SK-N-SH (cell line): ENCODE data around the gene COPE. TPM values are rescaled to one million over a fixed set of nuclear protein-coding genes. Genes with fewer than 3 reads are reported as not detected.

Source experiments
- CTCF ChIA-PET: fragments of 300-600, 350-600 bp; formaldehyde crosslinking; extraction: SDS; loops from one replicate; lab custom pipeline; 2021; lab: Yijun Ruan, JAX
- POLR2A ChIA-PET: fragments of 350-600 bp; sonication (Branson Sonifier 250); formaldehyde crosslinking; extraction: SDS; loops from one replicate; lab custom pipeline; 2020; ENCODE audit warnings: antibody characterized with exemption, inconsistent platforms; lab: Yijun Ruan, JAX
- DNase-seq: peaks from one replicate; pipeline ENCODE4 v3.0.0; 2012
- H2AFZ ChIP-seq: fragments of 200-600 bp; sonication (generic); 2 replicates; pipeline ENCODE4 v1.8.1; 2016; ENCODE audit warnings: antibody characterized with exemption, mild to moderate bottlenecking, low read depth
- H3F3A ChIP-seq: fragments of 200-600 bp; sonication (generic); replicated peaks from 2 replicates; pipeline ENCODE3; 2016; ENCODE audit warnings: antibody characterized with exemption, mild to moderate bottlenecking; ENCODE audit not compliant: insufficient read depth
- H3K27ac ChIP-seq, 2 experiments: fragments of 200-500 bp in 1 of 2; fragments of 200-600 bp in 1 of 2; sonication (Bioruptor generic) in 1 of 2; sonication (generic), shearing (Covaris generic) in 1 of 2; 2 replicates each; pipeline versions ENCODE4 v1.5.1 to v1.6.1; 2014 to 2016; ENCODE audit warnings: low read depth in 2 of 2, inconsistent platforms in 1 of 2, low read length in 1 of 2, mild to moderate bottlenecking in 1 of 2, mixed read lengths in 1 of 2
- H3K27me3 ChIP-seq: fragments of 200-600 bp; sonication (generic), shearing (Covaris generic); 2 replicates; pipeline ENCODE4 v1.6.1; 2016; ENCODE audit warnings: mixed run types; ENCODE audit not compliant: insufficient read depth
- H3K36me3 ChIP-seq, 2 experiments: fragments of 200-500 bp in 1 of 2; fragments of 200-600 bp in 1 of 2; sonication (Bioruptor generic) in 1 of 2; sonication (generic) in 1 of 2; replicated peaks in 1 of 2; 2 replicates each; pipeline versions ENCODE3 to v1.5.1; 2014 to 2016; ENCODE audit warnings: low read length in 1 of 2, mild to moderate bottlenecking in 1 of 2; ENCODE audit not compliant: insufficient read depth in 2 of 2, control insufficient read depth in 1 of 2
- H3K4me1 ChIP-seq, 2 experiments: fragments of 200-500 bp in 1 of 2; fragments of 200-600 bp in 1 of 2; sonication (Bioruptor generic) in 1 of 2; sonication (generic), shearing (Covaris generic) in 1 of 2; 2 replicates each; pipeline versions ENCODE4 v1.5.1 to v1.6.1; 2014 to 2016; ENCODE audit warnings: low read depth in 1 of 2, low read length in 1 of 2, mixed run types in 1 of 2; ENCODE audit not compliant: insufficient read depth in 2 of 2, control insufficient read depth in 1 of 2
- H3K4me2 ChIP-seq: fragments of 200-600 bp; sonication (generic), shearing (Covaris generic); 2 replicates; pipeline ENCODE4 v1.6.1; 2017; ENCODE audit warnings: mixed run types
- H3K4me3 ChIP-seq, 2 experiments: fragments of 200-500 bp in 1 of 2; fragments of 200-600 bp in 1 of 2; sonication (Bioruptor generic) in 1 of 2; sonication (generic), shearing (Covaris generic) in 1 of 2; 2 replicates each; pipeline versions ENCODE4 v1.5.1 to v1.8.1; 2014 to 2016; ENCODE audit warnings: low read depth in 2 of 2, inconsistent platforms in 1 of 2, low read length in 1 of 2, mild to moderate bottlenecking in 1 of 2, mixed read lengths in 1 of 2, moderate library complexity in 1 of 2
- H3K79me2 ChIP-seq: fragments of 200-600 bp; sonication (generic); 2 replicates; pipeline ENCODE4 v1.8.1; 2017; ENCODE audit warnings: mild to moderate bottlenecking; ENCODE audit not compliant: insufficient read depth
- H3K9ac ChIP-seq: fragments of 200-600 bp; sonication (generic); 2 replicates; pipeline ENCODE4 v1.6.1; 2017; ENCODE audit warnings: mixed run types
- H3K9me2 ChIP-seq: fragments of 200-600 bp; sonication (generic); 2 replicates; pipeline ENCODE4 v1.6.1; 2017; ENCODE audit warnings: mixed run types
- H3K9me3 ChIP-seq: fragments of 200-600 bp; sonication (generic); 2 replicates; pipeline ENCODE4 v1.6.1; 2017; ENCODE audit warnings: mixed run types, mild to moderate bottlenecking, moderate library complexity
- H4K20me1 ChIP-seq: fragments of 200-600 bp; sonication (generic); 2 replicates; pipeline ENCODE4 v1.6.1; 2017; ENCODE audit warnings: mild to moderate bottlenecking, mixed run types; ENCODE audit not compliant: insufficient read depth
- ELF1 ChIP-seq: IDR thresholded peaks from 2 replicates; pipeline ENCODE4 v1.4.0; 2012
- EP300 ChIP-seq, 2 experiments: IDR thresholded peaks; 2 replicates each; pipeline versions ENCODE4 v1.4.0 to v1.6.1; 2012; ENCODE audit warnings: borderline replicate concordance in 1 of 2, low read depth in 1 of 2, low read length in 1 of 2
- EZH2phosphoT487 ChIP-seq: fragments of 200-600 bp; sonication (generic); IDR thresholded peaks from 2 replicates; pipeline ENCODE4 v1.6.1; 2017; ENCODE audit warnings: low read depth, mixed run types, mild to moderate bottlenecking, antibody characterized with exemption, moderate library complexity, borderline replicate concordance
- FOXJ3 ChIP-seq: sonication (generic); formaldehyde crosslinking; IDR thresholded peaks from 2 replicates; pipeline ENCODE4 v1.5.1; 2020; ENCODE audit warnings: mild to moderate bottlenecking, missing genetic modification reagents
- GATA2 ChIP-seq: sonication (generic); formaldehyde crosslinking; IDR thresholded peaks from 2 replicates; pipeline ENCODE4 v1.5.0; 2020; ENCODE audit warnings: mild to moderate bottlenecking, missing genetic modification reagents
- JUND ChIP-seq: IDR thresholded peaks from 2 replicates; pipeline ENCODE4 v1.4.0; 2012
- MEF2A ChIP-seq: IDR thresholded peaks from 2 replicates; pipeline ENCODE4 v1.4.0; 2012; ENCODE audit warnings: low read depth, borderline replicate concordance
- POLR2AphosphoS5 ChIP-seq: IDR thresholded peaks from 2 replicates; pipeline ENCODE4 v1.6.1; 2012; ENCODE audit warnings: low read depth, low read length
- SIN3A ChIP-seq: IDR thresholded peaks from 2 replicates; pipeline ENCODE4 v1.6.1; 2012; ENCODE audit warnings: low read depth, mild to moderate bottlenecking, low read length, moderate library complexity, borderline replicate concordance
- SMC3 ChIP-seq: IDR thresholded peaks from 2 replicates; pipeline ENCODE4 v1.6.1; 2012; ENCODE audit warnings: low read depth, low read length, improper control_type of control experiment
- TAF1 ChIP-seq: IDR thresholded peaks from 2 replicates; pipeline ENCODE4 v1.6.1; 2012; ENCODE audit warnings: low read depth, mild to moderate bottlenecking, low read length, moderate library complexity, borderline replicate concordance
- TCF12 ChIP-seq: IDR thresholded peaks from 2 replicates; pipeline ENCODE4 v1.4.0; 2012
- TEAD4 ChIP-seq: IDR thresholded peaks from 2 replicates; pipeline ENCODE4 v1.4.0; 2012; ENCODE audit warnings: mild to moderate bottlenecking, borderline replicate concordance; ENCODE audit not compliant: insufficient read depth
- YY1 ChIP-seq: IDR thresholded peaks from 2 replicates; pipeline ENCODE4 v1.4.0; 2012; ENCODE audit warnings: low read depth, mild to moderate bottlenecking
- WGBS: methylation state at CpG from one replicate; pipeline ENCODE4 v1.1.6; 2017; ENCODE audit warnings: low lambda C conversion rate; 5-methylcytosine and 5-hydroxymethylcytosine counted together
- polyA plus RNA-seq, 3 experiments: library from polyadenylated mRNA; depleted of rRNA; stranded (reverse); fragments of >200 nt; gene quantifications; 2 replicates each; pipeline ENCODE4 v1.2.3, GENCODE V29; 2012
- TF ChIP-seq, protein P1 (sequence below): IDR thresholded peaks from 2 replicates; pipeline ENCODE4 v1.6.1; 2012; ENCODE audit warnings: mild to moderate bottlenecking, low read depth, low read length, moderate library complexity
- TF ChIP-seq, protein P2 (sequence below): IDR thresholded peaks from 2 replicates; pipeline ENCODE4 v1.4.0; 2012; ENCODE audit warnings: low read depth, borderline replicate concordance

COPE gene
- polyA plus RNA-seq, 1 of the 3 experiments (the other 2 are of a cell fraction), result 450 TPM

DNA sequence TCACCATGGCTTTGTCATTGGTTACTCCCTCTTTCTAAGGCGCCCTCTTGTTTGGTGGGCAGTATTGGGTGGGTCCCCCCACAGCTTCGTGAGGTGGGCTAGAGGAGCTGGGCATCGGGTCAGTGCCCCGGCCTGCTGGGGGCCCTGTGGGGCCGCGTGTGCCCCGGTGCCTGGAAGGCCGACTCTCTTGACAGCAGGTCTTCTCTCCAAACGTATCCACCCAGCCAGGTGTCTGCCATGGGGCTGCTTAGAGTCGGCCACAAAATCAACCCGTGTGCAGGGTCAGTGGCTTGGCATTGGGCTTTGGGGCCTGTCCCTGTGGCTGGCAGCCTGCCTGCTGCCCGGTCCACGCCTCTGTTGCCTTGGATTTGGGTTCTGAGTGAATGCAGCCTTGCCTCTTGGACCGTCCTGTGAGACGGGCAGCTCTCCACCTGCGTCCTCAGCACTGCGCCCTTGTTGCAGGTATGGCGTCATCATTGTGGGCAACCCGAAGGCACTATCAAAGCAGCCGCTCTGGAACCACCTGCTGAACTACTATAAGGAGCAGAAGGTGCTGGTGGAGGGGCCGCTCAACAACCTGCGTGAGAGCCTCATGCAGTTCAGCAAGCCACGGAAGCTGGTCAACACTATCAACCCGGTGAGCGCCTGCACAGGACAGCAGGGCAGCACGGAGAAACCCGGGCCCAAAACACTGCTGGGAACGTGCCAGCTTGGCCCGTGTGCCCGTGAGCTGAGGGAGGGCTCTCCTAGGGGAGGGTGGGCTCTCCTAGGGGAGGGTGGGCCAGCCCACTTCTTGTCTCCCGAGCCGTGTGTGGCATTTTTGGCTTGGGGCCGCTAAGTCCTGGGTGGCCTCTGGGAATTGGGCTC lies 56.0 kb downstream of the COPE start:
- Histone ChIP-seq H3K79me2 (peaks cover 2% of the 10 kb centered on the region; the same call in 1 of the 2 replicates), H3K4me2 (no peak overlapping the region), H3K27ac (no peak overlapping the region), H3K9me3 (no peaks in the 10 kb centered on the region), H3K4me1 (no peaks in the 10 kb centered on the region; a peak in 1 of 4 replicates), H2AFZ (no peak overlapping the region), H3K9ac (no peak overlapping the region), H3K36me3 (peaks cover 30 to 80% of the 10 kb centered on the region in 2 experiments), H4K20me1 (peaks cover 4% of the 10 kb centered on the region; the same call in 1 of the 2 replicates), H3K27me3 (no peaks in the 10 kb centered on the region), H3K9me2 (no peaks in the 10 kb centered on the region), H3K4me3 (no peak overlapping the region), H3F3A (peaks cover 17% of the 10 kb centered on the region)
- TF ChIP-seq TCF12, result no peak
- no peak for TF ChIP-seq EP300 (IDR thresholded peaks at IDR 0.05; ENCODE audit: borderline replicate concordance in 1 of 2, low read depth in 1 of 2, low read length in 1 of 2)
- TF ChIP-seq TEAD4, result no peak
- no peak for TF ChIP-seq ELF1
- TF ChIP-seq POLR2AphosphoS5, result no peak
- no peak for TF ChIP-seq GATA2
- TF ChIP-seq SMC3, result no peak
- no peak for TF ChIP-seq EZH2phosphoT487
- TF ChIP-seq FOXJ3 (CRISPR knock-in tag), result no peak
- TF ChIP-seq, protein P1, sequence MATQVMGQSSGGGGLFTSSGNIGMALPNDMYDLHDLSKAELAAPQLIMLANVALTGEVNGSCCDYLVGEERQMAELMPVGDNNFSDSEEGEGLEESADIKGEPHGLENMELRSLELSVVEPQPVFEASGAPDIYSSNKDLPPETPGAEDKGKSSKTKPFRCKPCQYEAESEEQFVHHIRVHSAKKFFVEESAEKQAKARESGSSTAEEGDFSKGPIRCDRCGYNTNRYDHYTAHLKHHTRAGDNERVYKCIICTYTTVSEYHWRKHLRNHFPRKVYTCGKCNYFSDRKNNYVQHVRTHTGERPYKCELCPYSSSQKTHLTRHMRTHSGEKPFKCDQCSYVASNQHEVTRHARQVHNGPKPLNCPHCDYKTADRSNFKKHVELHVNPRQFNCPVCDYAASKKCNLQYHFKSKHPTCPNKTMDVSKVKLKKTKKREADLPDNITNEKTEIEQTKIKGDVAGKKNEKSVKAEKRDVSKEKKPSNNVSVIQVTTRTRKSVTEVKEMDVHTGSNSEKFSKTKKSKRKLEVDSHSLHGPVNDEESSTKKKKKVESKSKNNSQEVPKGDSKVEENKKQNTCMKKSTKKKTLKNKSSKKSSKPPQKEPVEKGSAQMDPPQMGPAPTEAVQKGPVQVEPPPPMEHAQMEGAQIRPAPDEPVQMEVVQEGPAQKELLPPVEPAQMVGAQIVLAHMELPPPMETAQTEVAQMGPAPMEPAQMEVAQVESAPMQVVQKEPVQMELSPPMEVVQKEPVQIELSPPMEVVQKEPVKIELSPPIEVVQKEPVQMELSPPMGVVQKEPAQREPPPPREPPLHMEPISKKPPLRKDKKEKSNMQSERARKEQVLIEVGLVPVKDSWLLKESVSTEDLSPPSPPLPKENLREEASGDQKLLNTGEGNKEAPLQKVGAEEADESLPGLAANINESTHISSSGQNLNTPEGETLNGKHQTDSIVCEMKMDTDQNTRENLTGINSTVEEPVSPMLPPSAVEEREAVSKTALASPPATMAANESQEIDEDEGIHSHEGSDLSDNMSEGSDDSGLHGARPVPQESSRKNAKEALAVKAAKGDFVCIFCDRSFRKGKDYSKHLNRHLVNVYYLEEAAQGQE, result no peak
- no peak for TF ChIP-seq YY1
- no peak for TF ChIP-seq MEF2A
- no peak for TF ChIP-seq JUND
- no peak for TF ChIP-seq TAF1
- TF ChIP-seq, protein P2, sequence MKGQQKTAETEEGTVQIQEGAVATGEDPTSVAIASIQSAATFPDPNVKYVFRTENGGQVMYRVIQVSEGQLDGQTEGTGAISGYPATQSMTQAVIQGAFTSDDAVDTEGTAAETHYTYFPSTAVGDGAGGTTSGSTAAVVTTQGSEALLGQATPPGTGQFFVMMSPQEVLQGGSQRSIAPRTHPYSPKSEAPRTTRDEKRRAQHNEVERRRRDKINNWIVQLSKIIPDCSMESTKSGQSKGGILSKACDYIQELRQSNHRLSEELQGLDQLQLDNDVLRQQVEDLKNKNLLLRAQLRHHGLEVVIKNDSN, result no peak
- no peak for TF ChIP-seq SIN3A
- WGBS, result 89% methylated on average over 16 of the region's 33 CpGs
- POLR2A ChIA-PET, result interaction anchor here (0.7 kb wide), 1 partner anchor 25 kb away, joined by 3 read pairs; no protein-coding TSS in a partner anchor
- no peak for DNase-seq
- CTCF ChIA-PET, result interaction anchor here (1.2 to 10.3 kb wide), 4 partner anchors 12 to 412 kb away, joined by 4 to 201 read pairs (median 6); no protein-coding TSS in a partner anchor
